T-helper 22 cell (primary cell): ENCODE results near the gene ANGEL2.
"Not testable (repeated sequence)": the region's sequence is repeated elsewhere in the genome, so short reads cannot be mapped to it uniquely, and the experiment has no call there.

Source experiments
- DNase-seq: peaks from one replicate; pipeline ENCODE4 v3.0.0-alpha.2; 2020; ENCODE audit warnings: low read depth

ANGEL2 gene

GRCh38 chr1:212975111-212975918 is 40.4 kb downstream of the ANGEL2 start:
- no peak for DNase-seq

- no peak for DNase-seq
These were observed 41.0 kb downstream of the ANGEL2 start for GRCh38 chr1:212974711-212975110.

GRCh38 chr1:212973899-212974298 is 41.8 kb downstream of the ANGEL2 start:
- no peak for DNase-seq

DNA sequence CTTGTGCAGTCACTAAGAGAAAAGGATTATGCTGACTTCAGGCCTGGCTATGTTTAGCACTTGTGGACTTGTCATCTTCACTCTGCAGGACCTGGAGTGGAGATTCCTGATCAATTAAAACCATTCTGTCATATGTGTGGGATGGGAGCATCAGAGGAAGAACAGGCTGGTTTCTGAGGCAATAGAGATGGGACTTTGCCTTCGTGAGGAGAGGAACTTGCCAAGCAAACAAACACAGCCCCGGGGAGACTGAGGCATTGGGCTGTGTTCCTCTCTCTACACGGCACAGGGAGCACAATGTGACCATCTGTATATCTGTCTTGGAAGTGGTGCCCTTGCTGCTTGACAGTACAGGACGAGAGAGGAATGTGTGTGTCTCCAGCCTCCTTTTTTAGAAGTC is 42.2 kb downstream of the ANGEL2 start:
- DNase-seq: no peak

- no peak for DNase-seq
These were observed 44.4 kb downstream of the ANGEL2 start for GRCh38 chr1:212971312-212971711.

DNA sequence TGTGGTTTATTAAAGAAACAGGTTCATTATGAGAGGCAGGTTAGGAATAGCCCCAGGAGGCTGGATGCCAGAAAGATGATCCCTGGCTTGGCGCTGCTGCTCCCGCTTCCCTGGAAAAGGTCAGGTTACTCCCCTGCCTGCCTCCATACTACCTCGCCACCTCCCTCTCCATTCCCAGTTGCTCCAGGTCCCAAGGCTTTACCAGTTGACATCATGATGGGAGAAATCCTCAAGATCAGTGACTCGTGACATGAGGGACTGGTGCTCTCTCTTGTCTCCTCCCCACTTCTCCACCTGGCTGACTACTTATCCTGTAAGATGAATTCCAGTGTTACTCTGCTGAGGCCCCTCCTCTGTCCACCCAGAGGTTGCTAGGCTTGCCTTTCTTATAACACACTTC is 45.6 kb downstream of the ANGEL2 start:
- DNase-seq: no peak

DNA sequence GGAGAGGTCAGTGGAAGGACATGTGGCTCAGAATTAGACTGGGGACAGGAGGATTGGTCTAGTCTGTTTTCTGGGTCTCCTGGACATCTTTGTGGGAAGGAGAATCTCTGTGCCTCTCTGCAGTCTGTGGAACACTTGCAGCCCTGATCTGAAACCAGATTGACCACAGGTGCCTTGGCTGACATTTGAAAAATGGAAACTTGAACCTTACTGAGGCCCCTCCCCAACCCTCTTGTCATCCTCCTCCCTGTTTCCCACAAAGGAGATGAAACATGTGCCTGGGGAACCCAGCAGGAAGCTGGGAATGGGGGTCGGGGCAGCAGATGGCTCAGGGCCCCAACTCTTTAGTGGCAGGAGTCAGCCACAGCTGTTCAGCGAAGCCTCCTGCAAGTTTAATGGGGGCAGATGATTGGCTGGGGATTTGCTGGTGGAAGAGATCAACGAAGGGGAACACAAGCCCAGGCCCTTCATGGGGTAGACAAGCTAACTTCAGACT is 47.3 kb downstream of the ANGEL2 start:
- DNase-seq: no peak

DNA sequence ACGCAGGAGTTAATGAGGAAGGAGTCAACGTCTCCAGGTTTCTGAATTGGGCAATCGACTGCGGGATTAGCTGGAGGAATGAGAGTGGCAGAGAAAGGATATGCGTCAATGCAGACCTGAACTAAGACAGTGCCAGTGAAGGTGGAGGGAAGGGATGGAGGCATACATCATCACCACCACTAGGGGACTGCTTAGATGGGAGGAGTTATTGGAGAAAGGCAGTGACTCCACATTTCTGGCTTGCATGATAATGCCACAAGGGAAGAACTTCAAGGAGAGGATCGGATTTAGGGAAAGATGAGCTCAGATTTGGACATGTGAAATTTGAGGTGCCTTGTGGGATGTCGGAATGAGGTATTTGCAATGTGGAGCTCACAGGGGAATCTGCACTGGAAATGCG is 47.9 kb downstream of the ANGEL2 start:
- DNase-seq: no peak

DNA sequence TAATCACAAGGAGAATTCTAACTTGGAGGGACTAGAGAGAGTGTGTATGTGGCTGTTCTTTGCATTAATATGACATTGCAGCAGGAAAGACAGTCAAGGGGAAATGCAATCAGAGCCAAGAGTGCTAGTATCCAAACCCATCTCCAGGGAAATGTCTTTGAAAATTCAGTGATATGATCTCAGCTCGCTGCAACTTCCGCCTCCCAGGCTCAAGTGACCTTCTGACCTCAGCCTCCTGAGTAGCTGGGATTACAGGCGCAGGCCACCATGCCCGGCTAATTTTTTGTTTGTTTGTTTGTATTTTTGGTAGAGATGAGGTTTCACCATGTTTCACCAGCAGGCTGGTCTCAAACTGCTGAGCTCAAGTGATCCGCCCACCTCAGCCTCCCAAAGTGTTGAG is 49.1 kb downstream of the ANGEL2 start:
- no peak for DNase-seq

DNA sequence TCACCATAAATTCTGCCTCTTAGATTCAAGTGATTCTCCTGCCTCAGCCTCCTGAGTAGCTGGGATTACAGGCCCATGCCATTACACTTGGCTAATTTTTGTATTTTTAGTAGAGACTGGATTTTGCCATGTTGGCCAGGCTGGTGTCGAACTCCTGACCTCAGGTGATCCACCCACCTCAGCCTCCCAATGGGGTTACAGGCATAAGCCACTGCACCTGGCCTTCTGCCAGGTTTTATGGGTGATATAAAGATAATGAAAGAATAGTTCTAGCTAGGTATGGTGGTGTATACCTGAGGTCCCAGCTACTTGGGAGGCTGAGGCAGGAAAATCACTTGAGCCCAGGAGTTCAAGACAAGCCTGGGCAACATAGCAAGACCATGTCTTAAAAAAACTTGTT is 50.7 kb downstream of the ANGEL2 start:
- not testable (repeated sequence) for DNase-seq

DNA sequence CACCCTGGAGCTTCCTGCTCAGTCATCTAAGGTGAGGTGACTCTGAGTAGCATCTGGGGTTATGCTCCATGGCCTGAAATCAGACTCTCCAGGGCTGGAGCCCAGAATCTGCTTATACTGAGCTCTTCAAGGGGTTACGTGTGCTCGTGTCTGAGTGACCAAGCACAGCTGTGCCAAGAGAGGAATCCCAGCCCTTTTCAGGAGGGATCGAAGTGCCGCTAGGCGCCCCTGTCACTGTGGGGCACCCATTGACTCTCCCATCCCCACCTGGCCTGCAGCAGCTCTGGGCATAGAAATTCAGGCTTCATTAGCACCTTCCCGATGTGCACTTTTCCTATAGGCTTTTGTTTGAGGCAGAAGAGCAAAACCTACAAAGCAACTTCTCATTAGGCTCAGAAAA is 51.6 kb downstream of the ANGEL2 start:
- no peak for DNase-seq

- no peak for DNase-seq
These were observed 53.2 kb downstream of the ANGEL2 start for GRCh38 chr1:212962509-212962908.

GRCh38 chr1:212960932-212961331 is 54.7 kb downstream of the ANGEL2 start:
- no peak for DNase-seq

DNA sequence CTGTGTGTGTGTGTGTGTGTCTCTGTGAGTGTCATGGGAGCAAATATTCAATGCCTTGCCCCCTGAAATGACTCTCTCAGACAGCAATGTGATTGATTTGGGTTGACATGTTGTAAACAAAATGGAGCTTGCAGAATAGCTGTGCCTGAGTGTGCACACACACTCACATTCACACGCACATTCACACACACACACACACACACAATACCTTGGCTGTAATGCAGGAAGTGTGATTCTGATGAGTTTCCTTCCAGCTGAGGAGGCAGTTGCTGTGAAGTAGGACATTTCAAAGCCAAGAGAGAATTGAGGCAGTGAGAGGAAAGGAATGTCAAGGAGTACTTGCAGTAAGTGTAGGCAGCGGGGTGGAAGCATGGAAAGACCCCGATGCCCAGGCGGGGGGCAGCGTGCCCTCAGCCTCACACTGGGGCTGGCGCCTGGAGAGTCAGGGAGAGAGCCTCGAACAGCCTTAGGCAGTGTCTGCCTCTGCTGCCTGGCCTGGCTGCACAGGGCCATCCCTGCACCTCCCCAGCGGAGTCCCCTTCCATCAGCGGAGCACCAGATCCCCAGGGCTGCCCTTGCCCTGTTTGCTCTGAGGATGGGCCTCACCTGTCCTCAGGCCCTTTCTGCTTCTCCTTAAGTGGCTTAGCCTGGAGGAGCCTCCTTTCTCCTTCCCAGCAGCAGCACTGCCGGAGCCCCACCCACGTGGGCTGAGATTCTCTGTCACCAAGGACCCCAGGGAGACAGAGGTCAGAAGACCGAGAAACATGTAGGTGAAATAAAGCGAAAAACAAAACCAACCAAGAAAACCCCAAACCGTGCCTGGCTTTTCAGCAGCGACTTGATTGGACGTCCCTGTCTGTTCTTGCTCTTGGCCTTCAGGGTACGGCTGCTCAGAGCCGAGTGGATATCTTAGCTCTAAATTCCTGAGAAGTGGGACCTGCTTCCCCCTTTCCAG is 56.1 kb downstream of the ANGEL2 start:
- DNase-seq: no peak

GRCh38 chr1:212958175-212958574 is 57.5 kb downstream of the ANGEL2 start:
- DNase-seq: no peak

DNA sequence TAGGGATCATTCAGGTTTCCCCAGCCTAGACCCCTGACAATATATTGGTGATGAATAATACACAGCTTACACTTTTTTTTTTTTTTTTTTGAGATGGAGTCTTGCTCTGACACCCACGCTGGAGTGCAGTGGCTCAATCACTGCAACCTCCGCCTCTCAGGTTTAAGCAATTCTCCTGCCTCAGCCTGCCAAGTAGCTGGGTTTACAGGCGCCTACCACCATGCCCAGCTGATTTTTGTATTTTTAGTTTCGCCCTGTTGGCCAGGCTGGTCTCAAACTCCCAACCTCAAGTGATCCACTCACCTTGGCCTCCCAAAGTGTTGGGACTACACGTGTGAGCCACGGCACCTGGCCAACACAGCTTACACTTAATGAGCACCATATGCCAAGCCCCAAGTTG is 58.1 kb downstream of the ANGEL2 start:
- no peak for DNase-seq

- no peak for DNase-seq
These were observed 59.6 kb downstream of the ANGEL2 start for GRCh38 chr1:212955961-212956620.

DNA sequence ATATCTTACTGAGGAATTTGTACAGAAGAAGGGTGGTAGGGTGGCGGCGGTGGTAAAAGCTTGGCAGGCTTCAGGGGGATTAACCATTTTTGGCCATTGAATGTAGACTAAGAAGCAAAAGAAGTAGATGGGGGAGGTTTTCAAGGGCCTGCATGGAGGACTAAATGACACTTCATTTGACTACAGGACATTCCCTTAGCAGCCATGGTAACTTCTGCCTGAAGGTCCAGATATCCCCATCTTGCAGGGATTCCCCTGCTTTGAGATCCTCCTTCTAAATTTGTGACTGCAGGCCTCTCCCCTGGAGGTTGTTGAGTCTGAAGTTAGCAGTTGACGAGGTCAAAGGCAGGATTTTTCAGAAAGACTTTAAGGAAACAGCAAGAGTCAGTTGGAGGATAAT is 60.6 kb downstream of the ANGEL2 start:
- DNase-seq: no peak

- DNase-seq: no peak
These were observed 61.2 kb downstream of the ANGEL2 start for GRCh38 chr1:212954514-212954913.

DNA sequence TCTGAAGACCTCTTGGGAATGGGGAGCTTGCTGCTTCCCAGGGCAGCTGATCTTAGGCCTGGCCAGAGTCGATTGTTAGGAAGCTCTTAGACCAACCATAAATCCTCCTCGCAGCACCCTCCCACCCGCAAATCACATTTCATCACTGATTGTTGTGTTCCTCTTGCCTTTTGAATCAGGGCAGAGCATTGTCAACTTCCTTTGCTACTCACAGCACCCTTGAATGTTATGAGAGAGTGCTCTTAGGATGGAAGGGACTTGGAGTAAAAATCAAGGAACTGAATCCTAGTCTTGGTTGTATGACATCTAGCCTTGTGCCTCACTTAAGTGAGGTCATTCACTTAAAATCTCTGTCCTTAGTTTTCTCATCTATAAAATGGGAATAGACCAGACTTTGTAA is 62.3 kb downstream of the ANGEL2 start:
- no peak for DNase-seq

DNA sequence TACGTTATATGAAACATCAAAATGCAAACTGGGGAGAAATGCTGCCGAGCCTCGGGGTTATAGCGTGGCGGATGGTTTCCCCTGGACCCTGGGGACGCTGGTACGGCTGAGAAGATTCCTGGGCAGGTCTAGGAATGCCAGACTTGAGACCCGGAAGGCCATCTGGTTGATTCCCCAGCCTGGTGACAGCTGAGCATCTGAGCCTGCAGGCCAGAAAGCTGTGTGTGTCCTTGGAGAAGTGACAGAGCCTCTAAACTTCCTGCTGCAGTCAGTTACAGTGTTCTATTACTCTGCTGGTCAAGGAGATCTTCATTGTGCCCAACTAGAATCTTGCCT is 63.1 kb downstream of the ANGEL2 start:
- DNase-seq: no peak

GRCh38 chr1:212951947-212952640 is 63.6 kb downstream of the ANGEL2 start:
- DNase-seq: no peak
